ENCODE results near the gene CPNE4.

The CPNE4 gene

DNA sequence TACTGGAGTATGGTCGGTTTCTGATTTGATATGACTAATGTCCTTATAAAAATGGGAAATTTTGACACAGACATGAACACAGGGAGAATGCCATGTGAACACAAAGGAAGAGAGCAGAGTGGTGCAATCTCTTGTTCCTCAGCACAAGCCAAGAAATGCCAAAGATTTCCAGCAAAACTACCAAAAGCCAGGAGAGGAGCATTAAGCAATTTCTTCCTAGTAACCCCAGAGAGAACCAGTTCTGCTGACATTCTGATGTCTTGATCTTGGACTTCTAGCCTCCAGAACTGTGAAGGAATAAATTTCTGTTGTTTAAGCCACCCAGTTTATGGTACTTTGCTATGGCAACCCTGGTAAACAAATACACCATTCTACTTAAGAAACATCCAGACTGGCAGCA, 304.2 kb downstream of the CPNE4 start:
- no peak for FAIRE-seq

DNA sequence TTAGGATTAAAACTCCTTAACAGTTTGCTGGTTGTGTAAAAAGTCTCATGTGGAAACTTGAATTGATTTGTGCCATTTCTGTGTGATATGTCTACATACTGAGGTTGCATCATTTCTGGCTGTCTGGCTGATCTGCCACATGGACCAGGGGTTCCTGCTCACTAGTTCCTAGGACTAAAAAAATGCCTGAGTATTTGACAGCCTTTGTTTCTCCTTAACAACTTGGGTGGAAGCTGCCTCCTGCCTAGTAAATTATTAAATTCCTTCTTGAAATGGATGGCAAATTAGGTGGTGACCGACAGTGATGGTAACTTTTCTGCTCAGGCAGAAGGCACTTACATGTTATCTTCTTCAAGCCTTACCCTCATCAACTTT, 305.2 kb downstream of the CPNE4 start:
- no peak for FAIRE-seq

DNA sequence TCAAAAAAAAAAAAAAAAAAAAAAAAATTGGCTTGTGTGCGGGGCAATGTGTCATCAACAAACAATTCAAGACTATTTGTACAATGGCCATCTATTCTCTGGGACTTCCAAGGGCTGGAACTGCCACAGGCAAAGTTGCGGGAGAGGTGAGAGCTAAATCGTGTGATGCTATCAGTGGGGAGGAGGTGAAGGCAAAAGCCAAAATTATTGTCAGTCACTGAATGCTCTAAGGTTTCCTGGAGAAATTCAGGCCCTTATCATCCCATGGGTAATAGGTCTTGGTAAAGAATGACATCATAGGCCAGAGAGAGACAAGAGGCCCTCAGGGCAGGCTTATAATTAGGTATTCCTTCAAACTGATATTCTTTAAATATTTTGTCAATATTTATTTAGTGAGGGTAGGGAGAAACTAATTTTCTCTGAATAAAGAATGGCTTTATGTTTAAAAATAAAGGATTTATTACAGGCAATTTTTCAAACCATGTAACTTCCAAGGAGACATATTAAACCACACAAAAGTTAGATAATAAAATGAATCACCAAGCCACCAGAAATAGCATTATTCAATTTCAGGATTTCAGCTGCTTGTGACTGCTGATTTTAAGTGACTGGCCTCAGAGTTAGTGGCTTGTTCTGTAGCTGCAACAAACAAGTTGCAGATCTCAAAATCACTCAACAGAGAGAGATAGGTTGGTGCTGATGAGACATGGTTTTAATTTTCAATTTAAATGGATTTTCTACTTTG, 305.7 kb downstream of the CPNE4 start:
- FAIRE-seq: no peak

- FAIRE-seq: no peak
Observed at GRCh38 chr3:131725414-131725813, 309.4 kb downstream of the CPNE4 start.

- no peak for FAIRE-seq
Observed at GRCh38 chr3:131723343-131723742, 311.5 kb downstream of the CPNE4 start.

- no peak for FAIRE-seq
Observed at GRCh38 chr3:131717493-131717892, 317.3 kb downstream of the CPNE4 start.

DNA sequence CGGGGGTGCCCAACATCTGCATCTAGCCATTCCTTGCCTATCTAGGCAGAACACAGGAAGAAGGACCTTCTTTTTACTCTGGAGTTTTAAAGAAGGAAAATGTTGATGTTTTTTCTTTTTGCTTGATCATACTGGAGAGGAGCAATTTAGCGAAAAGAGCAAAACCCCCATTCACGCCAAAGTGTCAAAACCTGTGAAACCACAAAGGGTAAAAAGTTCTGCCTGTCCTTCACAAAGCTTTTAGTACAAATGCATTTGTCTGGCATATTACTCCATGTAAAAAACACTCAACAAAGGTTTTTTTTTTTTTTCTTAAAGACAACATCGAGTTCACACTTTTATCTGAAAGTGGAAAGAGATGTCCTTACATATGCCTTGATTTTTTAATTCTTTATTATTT, 317.9 kb downstream of the CPNE4 start:
- no peak for FAIRE-seq

DNA sequence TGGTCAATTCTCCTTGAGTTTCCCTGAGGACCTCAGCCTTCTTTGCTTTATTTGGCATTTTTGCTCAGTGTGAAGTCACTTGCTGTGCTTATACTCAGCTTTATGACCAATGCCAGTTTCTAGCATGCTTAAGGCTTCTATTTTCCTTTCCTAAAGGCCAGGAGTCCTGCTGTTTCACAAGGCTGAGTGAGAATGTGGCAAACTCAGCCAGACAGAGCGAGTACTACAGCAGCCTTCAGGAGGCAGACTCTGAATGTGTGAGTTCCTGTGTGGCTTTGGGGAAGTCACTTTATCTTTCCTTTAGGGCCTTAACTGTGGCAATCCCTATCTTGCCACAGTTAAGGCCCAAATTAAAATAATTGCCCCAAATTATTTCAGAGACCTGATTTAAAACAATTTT, 318.8 kb downstream of the CPNE4 start:
- FAIRE-seq: no peak

GRCh38 chr3:131714585-131715220, 320.1 kb downstream of the CPNE4 start:
- FAIRE-seq: no peak

- FAIRE-seq: no peak
Observed at GRCh38 chr3:131713416-131714123, 321.2 kb downstream of the CPNE4 start.

DNA sequence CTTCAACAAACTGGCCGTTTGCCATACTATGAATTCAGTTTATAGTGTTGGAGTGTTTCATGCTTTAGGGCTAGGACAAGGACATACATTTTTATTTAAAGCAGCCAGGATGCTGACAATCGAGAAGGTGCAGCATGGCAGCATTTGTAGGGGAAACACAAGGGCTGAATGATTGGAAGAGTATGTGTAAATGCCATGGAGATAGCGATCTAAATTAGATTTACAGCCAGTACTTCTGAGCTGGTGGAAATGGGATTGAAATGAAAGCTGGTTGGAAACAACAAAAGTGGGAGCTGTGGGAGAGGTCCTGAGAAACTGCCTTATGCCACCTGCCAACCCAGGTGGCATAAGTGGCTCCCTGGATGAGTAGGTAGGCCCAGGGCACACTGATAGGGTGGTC, 322.2 kb downstream of the CPNE4 start:
- FAIRE-seq: no peak

GRCh38 chr3:131711114-131711768, 323.6 kb downstream of the CPNE4 start:
- no peak for FAIRE-seq

- no peak for FAIRE-seq
Observed at GRCh38 chr3:131708241-131708640, 326.6 kb downstream of the CPNE4 start.

DNA sequence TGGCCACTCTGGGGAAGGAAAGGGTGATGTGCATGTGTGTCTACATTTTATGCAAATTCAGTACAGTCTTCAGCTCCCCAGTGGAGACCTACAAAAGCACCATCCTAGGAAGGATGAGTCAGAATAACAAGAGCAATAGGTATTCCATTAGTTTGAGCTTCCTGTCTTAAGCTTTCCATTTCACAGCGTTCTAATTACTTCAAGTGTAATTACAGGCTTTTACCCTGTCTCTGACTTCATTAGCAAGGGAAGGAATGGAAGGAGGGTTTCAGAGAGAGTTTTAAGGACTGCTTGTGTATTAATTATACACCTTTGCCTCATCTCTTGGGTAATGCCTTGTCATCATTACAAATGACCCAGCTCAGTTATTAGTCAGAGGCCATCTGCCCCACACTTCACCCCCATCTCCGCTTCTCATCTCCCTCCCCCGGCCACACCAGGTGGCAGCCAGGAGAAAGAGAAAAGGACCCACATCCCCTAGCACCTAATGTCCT, 329.2 kb downstream of the CPNE4 start:
- no peak for FAIRE-seq

DNA sequence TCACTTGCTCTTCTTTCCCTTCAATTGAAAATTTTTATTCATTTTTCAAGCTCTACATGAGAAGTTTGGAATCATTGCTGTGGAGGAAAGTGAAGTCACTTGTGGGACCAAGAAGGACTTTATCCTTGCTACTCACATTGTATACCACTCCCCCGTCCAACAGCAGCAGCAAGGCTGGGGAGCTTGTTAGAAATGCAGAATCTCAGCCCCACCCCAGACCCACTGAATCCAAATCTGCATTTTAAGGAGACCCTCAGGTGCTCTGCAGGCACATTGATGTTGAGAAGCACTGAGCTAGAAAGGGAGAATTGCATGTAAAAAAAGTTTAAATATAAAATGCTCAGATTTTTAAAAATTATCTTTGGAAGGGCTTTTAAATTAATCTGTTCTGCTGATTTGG, 329.7 kb downstream of the CPNE4 start:
- FAIRE-seq: no peak

GRCh38 chr3:131704098-131704497, 330.7 kb downstream of the CPNE4 start:
- no peak for FAIRE-seq

- FAIRE-seq: no peak
Observed at GRCh38 chr3:131702146-131702545, 332.7 kb downstream of the CPNE4 start.

GRCh38 chr3:131701153-131701770, 333.6 kb downstream of the CPNE4 start:
- no peak for FAIRE-seq

- FAIRE-seq: no peak
Observed at GRCh38 chr3:131699001-131699400, 335.8 kb downstream of the CPNE4 start.

DNA sequence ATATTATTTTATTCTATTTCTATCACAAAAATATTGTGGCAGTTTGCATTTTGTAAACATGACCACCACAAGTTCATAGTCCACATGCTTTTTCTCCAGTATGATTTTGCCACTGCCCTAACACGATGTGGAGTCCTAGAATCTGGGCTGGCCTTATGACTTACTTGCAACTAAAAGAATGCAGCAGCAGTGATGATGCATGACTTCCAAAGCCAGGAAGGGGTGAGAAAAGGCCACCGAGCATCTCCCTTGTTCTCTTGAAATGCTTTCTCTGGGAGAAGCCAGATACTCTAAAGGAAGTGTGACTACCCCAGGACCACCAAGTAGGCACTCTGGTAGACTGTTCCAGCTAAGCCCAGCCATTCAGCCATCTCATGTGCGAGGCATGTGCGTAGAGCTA, 340.4 kb downstream of the CPNE4 start:
- no peak for FAIRE-seq

DNA sequence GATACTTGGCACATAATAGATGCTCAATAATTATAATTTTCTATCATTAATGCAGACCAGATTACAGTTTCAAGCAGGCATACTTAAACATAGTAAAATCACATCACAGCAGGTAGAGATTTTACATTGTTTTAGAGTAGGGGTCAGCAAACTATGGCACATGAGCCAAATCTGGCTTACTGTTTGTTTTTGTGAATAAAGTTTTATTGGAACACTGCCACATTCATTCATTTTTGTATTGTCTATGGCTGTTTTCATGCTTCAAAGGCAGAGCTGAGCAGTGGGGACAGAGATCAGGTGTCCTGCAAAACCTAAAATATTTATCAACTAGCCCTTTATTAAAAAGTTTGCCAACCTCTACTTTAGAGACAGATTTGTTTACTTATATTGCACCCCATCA, 342.5 kb downstream of the CPNE4 start:
- no peak for FAIRE-seq

GRCh38 chr3:131690800-131691199, 344.0 kb downstream of the CPNE4 start:
- FAIRE-seq: no peak

- FAIRE-seq: no peak
Observed at GRCh38 chr3:131688370-131688769, 346.4 kb downstream of the CPNE4 start.
